Head of caudate nucleus (tissue), 42 donors: ENCODE measurements around the gene ZNF488.
"Not testable (repeated sequence)": the region's sequence is repeated elsewhere in the genome, so short reads cannot be mapped to it uniquely, and the experiment has no call there.

Experiments used
- DNase-seq, 42 donors: peaks; one replicate each; pipeline versions ENCODE4 v3.0.0 to v3.0.0-alpha.2; 2020 to 2021; ENCODE audit warnings: mixed read lengths in 7 of 42
- intact Hi-C: fragments of 100-400 bp; cut with DNase I; formaldehyde crosslinking; loops from one replicate; pipeline ENCODE4 v1.15.0; 2022

ZNF488 gene

DNA sequence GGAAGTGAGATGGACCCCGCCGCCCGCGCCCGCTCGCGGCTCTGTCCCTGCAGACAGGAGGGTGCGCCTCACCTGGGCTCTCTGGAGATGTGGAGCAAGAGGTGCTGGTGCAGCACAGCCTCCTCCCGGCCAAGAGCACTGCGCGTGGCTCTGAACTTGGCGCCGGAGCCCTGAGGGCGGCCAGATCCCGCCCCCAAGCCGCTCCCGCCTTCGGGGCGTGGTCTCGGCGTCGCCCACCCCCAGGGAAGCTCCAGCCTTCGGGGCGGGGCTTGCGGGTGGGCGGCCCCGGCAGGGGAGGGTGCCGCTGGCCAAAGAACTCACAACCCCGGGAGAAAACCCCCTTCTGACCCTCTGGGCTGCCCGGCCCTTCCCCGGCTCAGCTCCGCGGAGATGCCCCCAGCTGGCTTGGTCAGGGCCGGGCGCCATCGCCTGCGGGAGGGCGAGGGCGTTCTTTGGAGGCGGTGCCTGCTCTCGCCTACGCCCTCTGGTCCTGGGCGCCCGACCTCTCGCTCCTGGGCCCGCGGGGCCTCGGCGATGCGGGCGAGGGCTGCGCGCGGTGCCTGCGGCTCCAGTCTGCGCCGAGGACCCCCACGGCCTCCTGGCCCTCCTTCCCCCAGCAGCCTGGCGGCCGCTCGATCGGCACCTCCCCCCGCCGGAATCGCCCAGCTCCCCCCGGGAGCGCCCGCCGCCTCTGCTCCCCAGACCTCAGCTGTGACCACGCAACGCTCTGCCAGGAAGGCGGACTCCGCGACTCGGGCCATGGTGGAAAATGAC lies at the start of gene ZNF488:
Gene ZNF488 (minus strand): TSS at position 146 of the 774 bp plus-strand sequence. CDS start 15,464 bp downstream, outside the sequence.
- intact Hi-C loops: loop anchor here (5.0 kb wide), 1 partner anchor 1277 kb away; no protein-coding TSS in a partner anchor
- peak; percentile 71 to 95 (median 91) for DNase-seq

DNA sequence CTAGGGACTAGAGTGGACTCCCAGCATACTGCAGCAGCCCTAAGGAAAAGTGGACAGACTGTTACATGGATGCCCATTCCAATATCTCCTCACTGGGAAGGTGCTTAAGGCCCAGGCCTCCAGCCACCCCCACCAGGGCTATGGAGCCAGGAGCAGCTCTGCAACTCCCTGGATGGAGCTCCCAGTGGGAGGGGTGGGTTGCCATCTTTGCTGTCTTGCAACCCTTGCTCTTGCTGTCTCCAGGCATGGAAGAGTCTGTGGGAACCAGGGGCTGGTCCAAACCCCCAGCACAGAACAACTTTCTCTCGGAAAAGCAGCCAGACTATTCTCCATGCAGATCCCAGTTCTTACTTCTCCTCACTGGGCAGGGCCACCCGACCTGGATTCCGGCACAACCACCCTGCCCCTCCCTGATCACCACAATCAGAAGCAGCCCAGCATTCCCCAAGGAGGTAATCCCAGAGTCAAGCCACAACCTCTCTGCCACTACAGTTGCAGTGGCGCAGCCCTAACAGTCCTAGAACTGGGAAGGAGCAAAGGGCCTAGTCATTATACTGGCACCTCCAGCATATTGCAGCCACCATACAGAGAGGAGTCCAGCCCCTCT lies 41.8 kb upstream of the ZNF488 start:
- no peak for DNase-seq
- intact Hi-C loops: no loop called here

- intact Hi-C loops: no loop called here
- no peak for DNase-seq
Measured at GRCh38 chr10:47424231-47424630, 40.1 kb upstream of the ZNF488 start.

GRCh38 chr10:47423476-47423875 lies 39.4 kb upstream of the ZNF488 start:
- intact Hi-C loops: no loop called here
- DNase-seq: no peak

GRCh38 chr10:47421057-47421952 lies 37.2 kb upstream of the ZNF488 start:
- intact Hi-C loops: no loop called here
- no peak for DNase-seq

DNA sequence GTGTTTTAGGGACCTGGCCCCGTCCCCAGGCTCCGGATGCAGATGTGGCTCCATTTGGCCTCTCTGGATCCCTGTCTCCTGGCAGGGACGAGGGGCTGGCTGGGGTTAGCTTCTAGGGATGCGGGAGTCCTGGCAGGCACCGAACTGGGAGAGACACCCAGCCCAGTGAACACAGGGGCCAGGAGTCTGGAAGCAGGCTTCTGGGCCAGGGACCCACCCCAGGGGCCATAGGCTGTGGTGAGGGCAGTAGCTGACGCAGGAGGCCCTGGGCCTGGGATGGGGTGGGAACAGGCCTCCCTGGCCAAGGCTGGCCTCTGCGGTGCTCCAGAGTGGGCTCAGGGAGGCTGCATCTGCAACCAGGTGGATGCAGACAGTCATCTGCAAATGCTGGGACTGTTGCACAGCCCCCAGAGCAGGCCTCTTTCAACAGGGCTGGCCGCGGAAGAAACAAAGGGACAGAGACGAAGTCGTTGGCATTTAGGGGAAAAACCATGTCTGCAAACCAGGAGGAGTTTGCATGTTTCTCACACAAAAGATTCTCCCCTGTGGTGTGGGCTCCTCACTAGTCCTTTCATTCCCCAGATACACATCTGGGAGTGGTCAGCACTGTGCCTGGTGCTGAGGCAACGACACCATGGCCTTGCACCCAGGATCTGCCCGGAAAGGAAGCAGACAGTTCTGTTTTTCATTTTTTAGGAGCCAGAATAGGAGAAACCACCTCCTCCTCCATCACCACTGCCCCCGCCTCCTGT lies 36.4 kb upstream of the ZNF488 start:
- intact Hi-C loops: no loop called here

DNA sequence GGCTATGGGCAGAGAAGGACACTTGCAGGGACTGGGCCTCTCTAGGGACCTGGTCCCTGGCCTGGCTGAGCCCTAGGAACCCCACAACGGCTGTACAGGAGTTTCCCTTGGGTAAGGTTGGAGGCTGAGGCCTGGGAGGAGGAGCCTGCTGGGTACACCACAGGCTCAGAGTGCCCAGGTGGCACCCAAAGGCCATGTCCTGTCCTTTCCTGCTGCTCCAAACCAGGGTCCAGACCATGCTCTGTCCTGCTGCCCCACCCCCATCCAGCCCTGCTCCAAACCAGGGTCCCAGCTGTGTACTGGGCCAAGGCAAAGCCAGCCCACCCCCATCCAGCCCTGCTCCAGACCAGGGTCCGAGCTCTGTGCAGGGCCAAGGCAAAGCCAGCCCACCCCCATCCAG lies 35.3 kb upstream of the ZNF488 start:
- no peak for DNase-seq
- intact Hi-C loops: no loop called here

More for the DNA sequence above, 36.4 kb upstream of the ZNF488 start:
- no peak for DNase-seq

DNA sequence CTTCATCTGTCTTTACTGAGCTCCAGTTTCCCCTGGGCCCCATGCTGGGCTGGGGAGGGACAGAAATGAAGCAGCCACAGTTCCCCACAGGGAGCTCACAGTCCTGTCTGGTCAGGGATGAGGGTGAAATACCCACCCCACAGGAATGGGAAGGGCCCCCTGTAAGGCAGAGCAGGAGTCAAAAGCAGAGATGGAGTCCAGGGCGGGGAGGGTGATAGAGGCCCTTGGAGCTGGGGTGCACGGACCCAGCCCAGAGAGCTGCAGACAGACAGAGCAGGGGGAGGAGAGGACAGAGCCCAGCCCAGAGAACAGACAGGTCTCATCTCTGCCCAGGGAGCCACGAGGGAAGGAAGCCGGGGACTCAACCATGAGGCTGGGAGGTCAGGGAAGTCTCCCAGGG lies 34.9 kb upstream of the ZNF488 start:
- no peak for DNase-seq
- intact Hi-C loops: no loop called here

GRCh38 chr10:47418321-47418720 lies 34.2 kb upstream of the ZNF488 start:
- DNase-seq: no peak
- intact Hi-C loops: no loop called here

- intact Hi-C loops: not testable (repeated sequence)
- DNase-seq: peak in 9 of 42 donors; percentile 9 to 61 (median 43)
Measured at GRCh38 chr10:47416305-47417218, 32.5 kb upstream of the ZNF488 start.

- no peak for DNase-seq
- intact Hi-C loops: no loop called here
Measured at GRCh38 chr10:47415520-47416304, 31.6 kb upstream of the ZNF488 start.

DNA sequence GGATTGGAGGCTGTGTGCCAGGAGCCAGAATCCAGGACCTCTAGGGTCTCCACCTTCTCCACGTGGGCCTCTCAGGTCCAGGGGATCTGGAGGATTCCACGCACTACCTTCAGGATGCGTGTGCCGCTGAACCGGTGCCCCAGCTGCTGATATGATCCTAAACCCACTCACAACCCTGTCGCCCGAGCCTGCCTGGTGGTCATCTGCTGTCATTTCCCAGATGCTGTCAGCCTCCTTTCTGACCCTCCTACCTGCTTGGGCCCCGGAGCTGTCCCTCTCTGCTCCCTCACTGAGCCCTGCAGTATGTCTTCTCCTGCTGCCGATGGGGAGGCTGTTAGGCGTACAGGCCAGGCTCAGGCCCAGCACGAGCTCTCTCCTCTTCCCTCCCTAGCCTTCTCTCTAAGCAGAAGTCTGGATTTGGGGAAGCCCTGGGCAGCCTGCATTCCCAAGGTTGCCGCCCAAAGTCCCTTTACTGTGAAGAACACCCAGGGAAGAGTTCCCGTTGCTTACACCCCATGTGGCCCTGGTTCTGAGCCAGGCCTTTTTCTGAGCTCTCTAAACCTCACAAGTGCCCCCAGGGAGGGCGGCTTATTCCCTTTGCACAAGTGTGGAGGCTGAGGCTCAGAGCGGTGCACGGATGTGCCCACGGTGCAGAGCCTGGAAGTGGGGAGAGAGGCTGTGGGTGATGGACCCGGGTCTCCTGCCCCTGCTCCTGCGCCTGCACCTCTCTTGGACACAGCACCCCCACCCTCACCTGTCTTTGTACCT lies 30.8 kb upstream of the ZNF488 start:
- peak in 1 of 42 donors; percentile 23 for DNase-seq
- intact Hi-C loops: no loop called here

GRCh38 chr10:47414227-47414592 lies 30.1 kb upstream of the ZNF488 start:
- no peak for DNase-seq
- intact Hi-C loops: no loop called here

DNA sequence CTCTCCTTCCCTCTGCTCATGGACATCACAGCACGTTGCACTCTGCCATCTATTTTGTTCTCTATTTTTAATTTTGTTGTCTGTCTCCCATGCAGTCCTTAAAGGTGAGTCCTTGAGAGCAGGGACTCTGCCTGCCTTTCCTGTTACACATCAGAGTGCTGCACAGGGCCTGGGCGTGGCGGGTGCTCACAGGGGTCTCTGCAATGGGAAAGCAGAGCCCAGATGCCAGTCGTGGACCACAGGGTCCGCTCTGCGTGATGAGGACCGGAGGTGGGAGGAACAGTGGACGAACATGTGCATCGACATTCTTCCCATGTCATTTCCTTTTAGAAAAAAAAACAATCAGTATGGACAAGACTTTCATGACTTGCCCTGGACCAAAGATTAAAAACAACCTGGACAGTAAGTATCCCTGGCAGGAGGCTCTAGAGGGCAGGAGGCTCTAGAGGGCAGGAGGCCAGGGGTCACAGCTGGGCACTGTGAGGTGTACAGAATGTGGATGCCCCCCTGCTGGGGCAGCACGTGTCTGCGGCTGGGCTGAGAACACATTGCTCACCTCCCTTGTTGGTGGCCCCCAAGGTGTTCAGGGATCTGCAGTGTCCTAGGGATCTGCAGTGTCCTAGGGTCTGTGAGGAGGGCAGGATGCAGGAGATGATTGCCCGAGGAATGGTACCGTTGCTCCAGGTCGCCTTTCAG lies 29.6 kb upstream of the ZNF488 start:
- DNase-seq: peak in 1 of 42 donors; percentile 29
- intact Hi-C loops: no loop called here

- no peak for DNase-seq
Measured at GRCh38 chr10:47412869-47413268, 28.8 kb upstream of the ZNF488 start.

GRCh38 chr10:47412177-47412730 lies 28.2 kb upstream of the ZNF488 start:
- peak in 1 of 42 donors; percentile 32 for DNase-seq
- intact Hi-C loops: no loop called here

More at GRCh38 chr10:47412869-47413268, 28.8 kb upstream of the ZNF488 start:
- intact Hi-C loops: no loop called here
